ENCODE results near the gene HLA-DOA. TPM values are rescaled to one million over a fixed set of nuclear protein-coding genes. Genes with fewer than 3 reads are reported as not detected.

The HLA-DOA gene
- total and polyA plus RNA-seq, 7 donors = 0.36 to 1.5 (median 0.58) TPM

GRCh38 chr6:32972353-32973143, 36.8 kb downstream of the HLA-DOA start:
- DNase-seq = peak in 1 of 2 donors; percentile 46
- peak in 2 of 4 donors; percentile 0 to 1 for ATAC-seq
- Histone ChIP-seq H3K36me3 (ENCODE audit: insufficient read depth in 1 of 2, low read depth in 1 of 2) (peaks cover 22 to 54% of the 10 kb centered on the region in 2 donors), H3K4me3 (peak overlapping the region; percentile 79), H3K9me3 (no peaks in the 10 kb centered on the region), H3K4me1 (peaks cover 26% of the 10 kb centered on the region), H3K27me3 (ENCODE audit: insufficient read depth in 3 of 3, low read length in 2 of 3) (no peaks in the 10 kb centered on the region), H3K27ac (peak overlapping the region; percentile 100)
- no peak for TF ChIP-seq CTCF (IDR thresholded peaks at IDR 0.05)
- intact Hi-C loops (cut with DNase I) = loop anchor here (5.0 to 10.0 kb wide), 2 partner anchors 230 to 1158 kb away; partner anchors contain the start of genes HSD17B8 (in 1 of the 2), HSPA1A (in 1 of the 2), HSPA1L (in 1 of the 2) and RXRB (in 1 of the 2)
- 0% methylated on average over 69 to 70 of the region's 70 CpGs for WGBS, 3 donors

DNA sequence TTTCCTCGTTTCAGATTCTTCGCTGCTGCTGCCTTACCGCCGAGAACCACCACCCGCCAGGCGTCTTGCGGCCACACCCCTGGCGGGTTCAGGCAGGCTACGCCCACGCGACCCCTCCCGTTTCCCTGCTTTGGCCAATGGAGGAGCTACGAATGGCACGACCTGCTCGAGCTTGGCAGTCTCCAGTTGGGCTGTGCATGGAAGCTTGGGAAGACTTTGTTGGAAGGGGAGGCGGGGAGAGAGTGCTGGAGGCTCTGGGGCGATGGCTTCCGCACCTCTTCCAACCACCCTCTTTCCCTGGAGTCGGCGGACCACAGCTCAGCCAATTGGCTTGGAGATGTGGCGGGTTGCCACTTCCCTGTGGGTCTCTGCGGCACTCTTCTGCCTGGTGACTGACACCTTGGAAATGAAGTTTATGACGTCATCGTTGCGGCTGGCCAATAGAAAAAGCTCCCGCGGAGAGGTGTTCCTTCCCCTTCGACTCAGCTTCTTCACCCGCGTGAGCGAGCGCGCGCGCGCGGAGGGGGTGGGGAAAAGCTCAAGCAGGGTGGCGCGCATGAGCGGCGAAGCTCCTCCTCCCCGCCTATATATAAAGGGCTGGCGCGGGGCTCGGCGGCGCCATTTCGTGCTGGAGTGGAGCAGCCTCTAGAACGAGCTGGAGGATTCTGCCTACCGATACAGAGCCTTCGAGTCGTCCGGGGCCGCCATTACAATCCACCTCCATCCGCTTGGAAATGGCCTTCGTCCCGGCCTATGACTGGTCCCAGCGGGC, 37.6 kb downstream of the HLA-DOA start:
- Histone ChIP-seq H3K4me3 (peak overlapping the region; percentile 79), H3K36me3 (ENCODE audit: insufficient read depth in 1 of 2, low read depth in 1 of 2) (peaks cover 19 to 47% of the 10 kb centered on the region in 2 donors), H3K9me3 (no peaks in the 10 kb centered on the region), H3K27ac (peak overlapping the region; percentile 100), H3K27me3 (ENCODE audit: insufficient read depth in 3 of 3, low read length in 2 of 3) (no peaks in the 10 kb centered on the region), H3K4me1 (peaks cover 25% of the 10 kb centered on the region)
- DNase-seq (peak; percentile 99 to 100), ATAC-seq (peak; percentile 54 to 65 (median 60))
- no peak for TF ChIP-seq CTCF (IDR thresholded peaks at IDR 0.05)
- intact Hi-C loops (cut with DNase I) = loop anchor here (5.0 to 10.0 kb wide), 2 partner anchors 231 to 1157 kb away; partner anchors contain the start of genes HSD17B8 (in 1 of the 2), HSPA1A (in 1 of the 2), HSPA1L (in 1 of the 2) and RXRB (in 1 of the 2)
- 0 to 1% (median 0%) methylated on average over 50 to 58 of the region's 58 CpGs for WGBS, 3 donors

- WGBS, 3 donors = 0% methylated on average over 15 of the region's 15 CpGs
- Histone ChIP-seq H3K27ac (peak overlapping the region; percentile 100), H3K27me3 (ENCODE audit: insufficient read depth in 3 of 3, low read length in 2 of 3) (no peaks in the 10 kb centered on the region), H3K9me3 (no peaks in the 10 kb centered on the region), H3K36me3 (ENCODE audit: insufficient read depth in 1 of 2, low read depth in 1 of 2) (peaks cover 13 to 41% of the 10 kb centered on the region in 2 donors), H3K4me1 (peaks cover 25% of the 10 kb centered on the region), H3K4me3 (peak overlapping the region; percentile 79)
- TF ChIP-seq CTCF (IDR thresholded peaks at IDR 0.05) = no peak
- ATAC-seq = no peak
- no peak for DNase-seq
- intact Hi-C loops (cut with DNase I) = loop anchor here (5.0 to 10.0 kb wide), 2 partner anchors 231 to 1156 kb away; partner anchors contain the start of genes HSD17B8 (in 1 of the 2), HSPA1A (in 1 of the 2), HSPA1L (in 1 of the 2) and RXRB (in 1 of the 2)
Observed at GRCh38 chr6:32971242-32971580, 38.2 kb downstream of the HLA-DOA start.

GRCh38 chr6:32970413-32971241, 38.8 kb downstream of the HLA-DOA start:
- 0 to 1% (median 0%) methylated on average over 35 to 43 of the region's 43 CpGs for WGBS, 3 donors
- TF ChIP-seq CTCF (IDR thresholded peaks at IDR 0.05) = no peak
- peak; percentile 93 to 96 for DNase-seq
- peaks cover 11 to 35% of the 10 kb centered on the region in 2 donors for H3K36me3 ChIP-seq (ENCODE audit: insufficient read depth in 1 of 2, low read depth in 1 of 2)
- ATAC-seq = peak; percentile 48 to 63 (median 55)
- H3K4me1 ChIP-seq = peaks cover 25% of the 10 kb centered on the region
- H3K9me3 ChIP-seq = no peaks in the 10 kb centered on the region
- H3K4me3 ChIP-seq = peak overlapping the region; percentile 79
- H3K27me3 ChIP-seq (ENCODE audit: insufficient read depth in 3 of 3, low read length in 2 of 3) = no peaks in the 10 kb centered on the region
- intact Hi-C loops (cut with DNase I) = loop anchor here (5.0 to 10.0 kb wide), 2 partner anchors 232 to 1156 kb away; partner anchors contain the start of genes HSD17B8 (in 1 of the 2), HSPA1A (in 1 of the 2), HSPA1L (in 1 of the 2) and RXRB (in 1 of the 2)
- H3K27ac ChIP-seq = peak overlapping the region; percentile 100
